Neuron (in vitro differentiated cells): ENCODE measurements around the gene ANKMY1.

Source experiments
- H2AFZ ChIP-seq: one replicate; pipeline ENCODE4 v1.6.1; 2013; ENCODE audit warnings: low read depth, mild to moderate bottlenecking, inconsistent platforms, low read length, moderate library complexity
- H3K27me3 ChIP-seq: one replicate; pipeline ENCODE4 v1.6.1; 2013; ENCODE audit warnings: low read length; ENCODE audit not compliant: insufficient read depth
- H3K36me3 ChIP-seq: one replicate; pipeline ENCODE4 v1.6.1; 2013; ENCODE audit warnings: low read length; ENCODE audit not compliant: insufficient read depth
- H3K4me1 ChIP-seq: one replicate; pipeline ENCODE4 v1.6.1; 2013; ENCODE audit warnings: low read length; ENCODE audit not compliant: insufficient read depth
- H3K4me3 ChIP-seq: 2 replicates; pipeline ENCODE4 v1.5.1; 2013; ENCODE audit warnings: mild to moderate bottlenecking, low read length, moderate library complexity
- H3K9me3 ChIP-seq: one replicate; pipeline ENCODE4 v1.6.1; 2013; ENCODE audit warnings: low read length

ANKMY1 gene

DNA sequence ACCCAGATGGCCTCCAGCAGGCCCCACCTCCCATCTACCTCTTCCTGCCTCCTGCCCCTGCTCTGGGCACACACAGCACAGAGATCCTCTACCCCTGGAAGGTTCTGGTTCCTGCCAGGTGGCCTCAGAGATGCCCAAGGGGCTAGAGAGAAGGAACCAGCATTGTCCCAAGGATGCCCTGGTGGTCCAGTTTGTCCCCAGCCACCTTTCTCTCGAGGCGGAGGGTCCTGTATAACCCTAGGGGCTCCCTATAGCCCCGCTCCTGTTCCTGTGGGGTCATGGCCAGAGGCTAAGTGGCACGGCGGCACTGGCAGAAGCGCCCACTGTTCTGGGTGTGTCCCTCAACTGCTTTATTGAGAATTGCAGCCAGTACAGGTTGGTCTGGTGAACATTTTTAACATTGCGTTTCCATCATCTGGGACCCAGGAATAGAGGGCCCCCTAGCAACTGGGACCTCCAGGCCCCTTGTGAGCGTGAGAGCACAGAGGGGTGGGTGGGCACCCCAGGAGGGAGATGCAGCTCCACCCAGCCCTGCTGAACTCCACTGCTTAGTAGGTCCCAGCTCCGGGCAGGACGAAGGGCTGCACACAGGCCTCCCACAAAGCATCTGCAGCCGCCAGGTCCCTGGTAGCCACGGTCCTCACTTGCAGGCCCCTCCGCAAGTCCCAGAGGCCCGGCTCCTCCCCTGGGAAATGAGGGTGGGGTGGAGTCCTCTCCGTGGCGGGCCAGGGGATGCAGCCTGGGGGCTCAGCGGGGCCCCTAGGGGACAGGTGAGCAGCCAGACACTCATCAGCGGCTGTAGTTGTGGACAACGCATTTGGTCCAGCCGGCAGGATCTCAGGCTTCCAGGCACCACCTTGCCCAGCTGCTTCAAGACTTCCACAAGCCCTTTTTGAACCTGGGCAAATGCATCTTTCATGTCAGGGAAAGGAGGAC lies 89.2 kb downstream of the ANKMY1 start:
- H3K36me3 ChIP-seq: peaks cover 27% of the 10 kb centered on the region
- H3K27me3 ChIP-seq: no peaks in the 10 kb centered on the region
- no peak overlapping the region for H2AFZ ChIP-seq
- peaks cover 4% of the 10 kb centered on the region for H3K9me3 ChIP-seq
- peaks cover 14% of the 10 kb centered on the region for H3K4me1 ChIP-seq
- no peak overlapping the region for H3K4me3 ChIP-seq

DNA sequence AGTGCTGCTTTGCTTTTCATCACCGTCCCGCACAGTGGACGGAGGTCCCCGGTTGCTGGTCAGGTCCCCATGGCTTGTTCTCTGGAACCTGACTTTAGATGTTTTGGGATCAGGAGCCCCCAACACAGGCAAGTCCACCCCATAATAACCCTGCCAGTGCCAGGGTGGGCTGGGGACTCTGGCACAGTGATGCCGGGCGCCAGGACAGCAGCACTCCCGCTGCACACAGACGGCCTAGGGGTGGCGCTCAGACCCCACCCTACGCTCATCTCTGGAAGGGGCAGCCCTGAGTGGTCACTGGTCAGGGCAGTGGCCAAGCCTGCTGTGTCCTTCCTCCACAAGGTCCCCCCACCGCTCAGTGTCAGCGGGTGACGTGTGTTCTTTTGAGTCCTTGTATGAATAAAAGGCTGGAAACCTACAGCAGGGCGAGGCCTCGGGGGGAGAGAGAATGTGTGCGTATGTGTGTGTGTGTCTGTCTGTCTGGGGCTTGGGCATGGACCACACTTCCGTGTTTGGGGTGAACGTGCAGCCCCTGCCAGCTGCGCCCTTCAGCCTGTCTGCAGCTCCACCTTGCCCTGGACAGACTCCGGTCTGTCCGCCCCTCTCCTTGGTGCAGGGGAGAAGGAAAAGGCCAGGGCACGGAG lies 90.0 kb downstream of the ANKMY1 start:
- no peak overlapping the region for H2AFZ ChIP-seq
- peaks cover 33% of the 10 kb centered on the region for H3K36me3 ChIP-seq
- H3K4me1 ChIP-seq: peaks cover 14% of the 10 kb centered on the region
- peaks cover 4% of the 10 kb centered on the region for H3K9me3 ChIP-seq
- no peaks in the 10 kb centered on the region for H3K27me3 ChIP-seq
- H3K4me3 ChIP-seq: no peak overlapping the region

DNA sequence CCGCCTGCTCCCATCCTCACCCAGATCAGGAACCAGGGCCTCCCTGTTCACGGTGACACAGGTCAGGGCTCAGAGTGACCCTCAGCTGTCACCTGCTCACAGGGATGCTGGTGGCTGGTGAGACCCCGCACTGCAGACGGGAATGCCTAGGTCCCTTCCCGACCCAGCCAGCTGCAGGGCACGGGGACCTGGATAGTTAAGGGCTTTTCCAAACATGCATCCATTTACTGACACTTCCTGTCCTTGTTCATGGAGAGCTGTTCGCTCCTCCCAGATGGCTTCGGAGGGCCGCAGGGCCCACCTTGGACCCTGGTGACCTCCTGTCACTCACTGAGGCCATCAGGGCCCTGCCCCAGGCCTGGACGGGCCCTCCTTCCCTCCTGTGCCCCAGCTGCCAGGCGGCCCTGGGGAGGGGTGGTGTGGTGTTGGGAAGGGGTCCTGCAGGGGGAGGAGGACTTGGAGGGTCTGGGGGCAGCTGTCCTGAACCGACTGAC lies 90.6 kb downstream of the ANKMY1 start:
- H3K9me3 ChIP-seq: peaks cover under 1% of the 10 kb centered on the region
- H3K4me1 ChIP-seq: peaks cover 14% of the 10 kb centered on the region
- no peak overlapping the region for H3K4me3 ChIP-seq
- peaks cover 34% of the 10 kb centered on the region for H3K36me3 ChIP-seq
- no peaks in the 10 kb centered on the region for H3K27me3 ChIP-seq
- H2AFZ ChIP-seq: no peak overlapping the region

DNA sequence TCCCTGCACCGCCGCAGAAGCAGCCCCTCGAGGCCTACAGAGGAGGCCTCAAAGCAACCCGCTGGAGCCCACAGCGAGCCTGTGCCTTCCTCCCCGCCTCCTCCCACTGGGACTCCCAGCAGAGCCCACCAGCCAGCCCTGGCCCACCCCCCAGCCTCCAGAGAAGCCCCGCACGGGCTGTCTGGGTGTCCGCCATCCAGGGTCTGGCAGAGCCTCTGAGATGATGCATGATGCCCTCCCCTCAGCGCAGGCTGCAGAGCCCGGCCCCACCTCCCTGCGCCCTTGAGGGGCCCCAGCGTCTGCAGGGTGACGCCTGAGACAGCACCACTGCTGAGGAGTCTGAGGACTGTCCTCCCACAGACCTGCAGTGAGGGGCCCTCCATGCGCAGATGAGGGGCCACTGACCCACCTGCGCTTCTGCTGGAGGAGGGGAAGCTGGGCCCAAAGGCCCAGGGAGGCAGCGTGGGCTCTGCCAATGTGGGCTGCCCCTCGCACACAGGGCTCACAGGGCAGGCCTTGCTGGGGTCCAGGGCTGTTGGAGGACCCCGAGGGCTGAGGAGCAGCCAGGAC lies 91.1 kb downstream of the ANKMY1 start:
- Histone ChIP-seq H2AFZ (no peak overlapping the region), H3K36me3 (peaks cover 34% of the 10 kb centered on the region), H3K4me1 (peaks cover 14% of the 10 kb centered on the region), H3K9me3 (no peaks in the 10 kb centered on the region), H3K27me3 (no peaks in the 10 kb centered on the region), H3K4me3 (no peak overlapping the region)

DNA sequence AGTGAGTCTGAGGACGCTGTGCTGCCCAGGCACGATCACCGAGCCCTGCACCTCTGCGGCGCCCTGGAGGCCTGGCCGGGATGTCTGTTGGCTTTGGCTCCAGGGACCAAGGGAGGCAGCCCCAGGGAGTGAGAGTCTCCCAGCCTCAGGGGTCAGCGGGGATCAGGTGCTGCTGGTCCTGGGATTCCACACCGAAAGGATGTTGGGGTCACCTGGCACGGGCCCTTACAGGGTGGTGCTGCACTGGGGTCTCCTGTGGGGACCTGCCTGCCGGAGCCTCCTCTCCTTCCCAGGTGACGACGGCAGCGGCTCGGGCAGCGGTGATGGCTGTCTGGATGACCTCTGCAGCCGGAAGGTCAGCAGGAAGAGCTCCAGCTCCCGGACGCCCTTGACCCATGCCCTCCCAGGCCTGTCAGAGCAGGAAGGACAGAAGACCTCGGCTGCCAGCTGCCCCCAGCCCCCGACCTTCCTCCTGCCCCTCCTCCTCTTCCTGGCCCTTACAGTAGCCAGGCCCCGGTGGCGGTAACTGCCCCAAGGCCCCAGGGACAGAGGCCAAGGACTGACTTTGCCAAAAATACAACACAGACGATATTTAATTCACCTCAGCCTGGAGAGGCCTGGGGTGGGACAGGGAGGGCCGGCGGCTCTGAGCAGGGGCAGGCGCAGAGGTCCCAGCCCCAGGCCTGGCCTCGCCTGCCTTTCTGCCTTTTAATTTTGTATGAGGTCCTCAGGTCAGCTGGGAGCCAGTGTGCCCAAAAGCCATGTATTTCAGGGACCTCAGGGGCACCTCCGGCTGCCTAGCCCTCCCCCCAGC lies 91.8 kb downstream of the ANKMY1 start:
- peaks cover 17% of the 10 kb centered on the region for H3K4me1 ChIP-seq
- H3K9me3 ChIP-seq: no peaks in the 10 kb centered on the region
- H3K4me3 ChIP-seq: no peak overlapping the region
- peaks cover 34% of the 10 kb centered on the region for H3K36me3 ChIP-seq
- H2AFZ ChIP-seq: no peak overlapping the region
- no peaks in the 10 kb centered on the region for H3K27me3 ChIP-seq

DNA sequence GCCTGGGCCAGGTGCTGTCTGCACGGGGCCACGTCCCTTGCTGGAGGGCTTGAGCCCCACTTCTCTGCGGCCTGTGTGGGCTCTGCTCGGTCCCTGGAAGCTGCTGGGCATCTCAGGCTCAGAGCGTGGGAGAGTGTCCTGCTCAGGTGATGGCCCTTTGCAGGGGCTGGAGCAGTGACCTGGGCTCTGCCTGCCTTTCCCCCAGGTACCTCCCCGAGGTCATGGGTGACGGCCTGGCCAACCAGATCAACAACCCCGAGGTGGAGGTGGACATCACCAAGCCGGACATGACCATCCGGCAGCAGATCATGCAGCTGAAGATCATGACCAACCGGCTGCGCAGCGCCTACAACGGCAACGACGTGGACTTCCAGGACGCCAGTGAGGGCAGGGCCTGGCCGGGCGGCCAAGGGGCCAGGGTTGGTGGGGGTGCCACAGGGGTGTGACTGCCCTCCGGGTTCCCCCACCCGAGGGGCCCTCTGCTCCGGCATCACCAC lies 92.5 kb downstream of the ANKMY1 start:
- no peak overlapping the region for H3K4me3 ChIP-seq
- no peaks in the 10 kb centered on the region for H3K9me3 ChIP-seq
- peaks cover 34% of the 10 kb centered on the region for H3K36me3 ChIP-seq

DNA sequence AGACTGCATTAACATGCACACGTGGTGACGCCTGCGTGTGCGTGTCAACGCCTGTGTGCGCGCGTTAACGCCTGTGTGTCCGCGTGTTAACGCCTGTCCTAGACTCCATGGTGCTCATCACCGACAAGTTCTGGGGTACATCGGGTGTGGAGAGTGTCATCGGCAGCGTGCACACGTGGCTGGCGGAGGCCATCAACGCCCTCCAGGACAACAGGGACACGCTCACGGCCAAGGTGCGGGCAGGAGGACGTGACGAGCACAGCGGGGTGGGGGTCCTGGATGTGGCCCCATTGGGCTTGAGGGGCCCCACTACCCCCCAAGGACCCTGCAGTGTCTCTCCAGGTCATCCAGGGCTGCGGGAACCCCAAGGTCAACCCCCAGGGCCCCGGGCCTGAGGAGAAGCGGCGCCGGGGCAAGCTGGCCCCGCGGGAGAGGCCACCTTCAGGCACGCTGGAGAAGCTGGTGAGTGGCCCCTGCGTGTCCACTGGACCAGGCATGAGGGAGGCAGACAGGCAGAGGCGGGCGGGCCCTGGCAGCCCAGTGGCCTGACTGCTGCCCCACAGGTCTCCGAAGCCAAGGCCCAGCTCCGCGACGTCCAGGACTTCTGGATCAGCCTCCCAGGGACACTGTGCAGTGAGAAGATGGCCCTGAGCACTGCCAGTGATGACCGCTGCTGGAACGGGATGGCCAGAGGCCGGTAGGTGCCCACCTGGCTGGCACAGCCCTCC lies 93.1 kb downstream of the ANKMY1 start:
- Histone ChIP-seq H3K9me3 (no peaks in the 10 kb centered on the region), H3K4me3 (no peak overlapping the region), H3K27me3 (no peaks in the 10 kb centered on the region), H2AFZ (no peak overlapping the region), H3K4me1 (peaks cover 30% of the 10 kb centered on the region), H3K36me3 (peaks cover 34% of the 10 kb centered on the region)

More for the DNA sequence above, 92.5 kb downstream of the ANKMY1 start:
- Histone ChIP-seq H3K27me3 (no peaks in the 10 kb centered on the region), H3K4me1 (peaks cover 23% of the 10 kb centered on the region), H2AFZ (no peak overlapping the region)

DNA sequence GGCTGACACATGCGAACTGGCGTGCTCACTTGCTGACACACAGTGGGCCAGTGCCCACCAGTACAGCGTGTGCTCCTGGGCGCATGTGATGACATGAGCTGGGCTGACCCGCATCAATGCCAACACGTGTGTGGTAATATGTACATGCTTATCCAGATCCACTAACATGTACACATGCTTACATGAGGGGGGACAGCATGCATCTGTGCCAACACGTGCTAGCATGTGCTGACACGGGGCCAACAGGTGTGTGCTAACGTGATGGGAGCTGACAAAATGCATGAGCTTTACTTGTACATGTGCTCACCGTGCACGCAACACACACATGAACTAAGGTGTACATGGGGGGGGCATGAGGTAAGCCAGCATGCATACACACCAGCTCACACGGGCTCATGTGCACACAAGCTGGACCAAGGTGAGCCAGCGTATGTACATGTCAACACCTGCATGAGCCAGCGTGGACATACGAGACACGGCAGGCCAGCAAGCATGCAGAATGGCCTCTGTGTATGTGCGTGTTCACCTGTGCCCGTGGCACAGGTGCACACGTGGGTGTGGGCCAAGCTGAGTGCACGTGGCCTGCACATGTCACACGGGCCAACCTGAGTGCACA lies 93.8 kb downstream of the ANKMY1 start:
- H3K27me3 ChIP-seq: no peaks in the 10 kb centered on the region
- H3K9me3 ChIP-seq: no peaks in the 10 kb centered on the region
- peaks cover 37% of the 10 kb centered on the region for H3K4me1 ChIP-seq
- H3K4me3 ChIP-seq: no peak overlapping the region
- H2AFZ ChIP-seq: no peak overlapping the region
- peaks cover 34% of the 10 kb centered on the region for H3K36me3 ChIP-seq

DNA sequence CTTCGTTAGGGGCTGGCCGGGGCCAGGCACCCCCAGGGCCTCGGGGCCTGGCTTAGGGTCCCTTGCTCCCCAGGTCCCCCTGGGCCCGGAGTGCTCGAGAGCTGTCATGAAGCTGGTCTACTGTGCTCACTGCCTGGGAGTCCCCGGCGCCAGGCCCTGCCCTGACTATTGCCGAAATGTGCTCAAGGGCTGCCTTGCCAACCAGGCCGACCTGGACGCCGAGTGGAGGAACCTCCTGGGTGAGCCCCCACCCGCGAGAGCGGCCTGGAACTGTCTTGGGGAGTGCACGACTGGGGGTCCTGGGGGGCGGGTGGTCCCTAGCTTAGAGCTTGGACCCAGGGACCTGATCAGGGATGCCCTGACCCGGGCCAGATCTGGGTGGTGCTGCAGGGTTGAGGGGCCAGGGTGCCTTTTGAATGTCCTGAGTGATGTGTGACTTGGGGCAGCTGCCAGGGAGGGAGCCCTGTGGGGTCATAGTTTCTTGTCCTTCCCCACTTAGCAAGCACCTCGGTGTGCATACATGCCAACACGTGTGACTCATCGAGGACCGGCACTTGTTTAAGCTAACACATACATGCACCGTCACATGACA lies 94.4 kb downstream of the ANKMY1 start:
- no peak overlapping the region for H2AFZ ChIP-seq
- peaks cover 43% of the 10 kb centered on the region for H3K4me1 ChIP-seq
- H3K4me3 ChIP-seq: no peak overlapping the region
- H3K36me3 ChIP-seq: peaks cover 34% of the 10 kb centered on the region
- H3K9me3 ChIP-seq: no peaks in the 10 kb centered on the region
- H3K27me3 ChIP-seq: no peaks in the 10 kb centered on the region

DNA sequence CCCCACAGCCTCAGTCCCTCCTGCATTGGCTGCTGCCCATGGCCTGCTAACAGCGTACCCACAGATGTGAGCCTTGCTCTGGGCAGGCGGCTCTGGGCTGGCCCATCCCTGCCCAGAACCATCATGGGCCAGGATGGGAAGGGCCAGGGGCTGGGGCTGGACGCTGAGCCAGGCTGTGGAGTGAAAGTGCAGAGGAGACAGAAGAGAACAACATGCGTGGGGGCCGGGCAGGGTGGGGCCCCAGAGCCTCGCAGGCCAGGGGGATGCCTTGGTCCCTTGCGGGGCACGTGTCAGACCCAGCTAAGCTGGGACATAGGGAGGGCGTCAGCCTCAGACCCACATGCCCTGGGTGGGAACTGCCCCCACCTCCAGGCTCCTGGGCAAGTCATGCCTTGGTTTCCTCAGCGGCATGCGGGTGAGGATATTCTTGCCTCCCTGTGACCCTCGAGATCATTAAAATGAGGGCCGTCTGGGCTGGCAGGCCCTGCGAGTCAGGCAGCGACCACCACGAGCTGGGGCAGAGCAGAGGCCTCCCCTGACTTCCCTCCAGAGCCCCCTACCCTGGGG lies 95.0 kb downstream of the ANKMY1 start:
- Histone ChIP-seq H3K4me3 (no peak overlapping the region), H3K4me1 (peaks cover 46% of the 10 kb centered on the region), H3K27me3 (no peaks in the 10 kb centered on the region), H3K9me3 (no peaks in the 10 kb centered on the region), H2AFZ (no peak overlapping the region), H3K36me3 (peaks cover 34% of the 10 kb centered on the region)

DNA sequence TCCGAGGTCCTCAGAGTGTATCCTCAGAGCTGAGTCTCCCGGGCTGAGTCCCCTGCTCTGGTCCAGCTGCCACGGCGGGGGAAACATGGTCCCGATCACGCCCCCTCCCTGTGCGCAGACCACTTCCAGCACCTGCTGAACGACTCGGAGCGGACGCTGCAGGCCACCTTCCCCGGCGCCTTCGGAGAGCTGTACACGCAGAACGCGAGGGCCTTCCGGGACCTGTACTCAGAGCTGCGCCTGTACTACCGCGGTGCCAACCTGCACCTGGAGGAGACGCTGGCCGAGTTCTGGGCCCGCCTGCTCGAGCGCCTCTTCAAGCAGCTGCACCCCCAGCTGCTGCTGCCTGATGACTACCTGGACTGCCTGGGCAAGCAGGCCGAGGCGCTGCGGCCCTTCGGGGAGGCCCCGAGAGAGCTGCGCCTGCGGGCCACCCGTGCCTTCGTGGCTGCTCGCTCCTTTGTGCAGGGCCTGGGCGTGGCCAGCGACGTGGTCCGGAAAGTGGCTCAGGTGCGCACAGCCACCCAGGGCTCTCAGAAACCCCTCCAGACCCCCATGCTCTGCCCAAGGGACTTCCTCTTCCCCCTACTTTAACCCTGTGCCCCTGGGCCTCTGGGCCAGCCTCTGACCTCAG lies 95.6 kb downstream of the ANKMY1 start:
- Histone ChIP-seq H2AFZ (no peak overlapping the region), H3K36me3 (peaks cover 34% of the 10 kb centered on the region), H3K4me3 (no peak overlapping the region), H3K27me3 (no peaks in the 10 kb centered on the region), H3K9me3 (no peaks in the 10 kb centered on the region), H3K4me1 (peaks cover 46% of the 10 kb centered on the region)
